Measurements from ENCODE around the gene ADGRL2. TPM values are rescaled to one million over a fixed set of nuclear protein-coding genes. Genes with fewer than 3 reads are reported as not detected.

ADGRL2 gene
- total RNA-seq (10 to 100 TPM; 53.4 to 62.7 TPM), polyA plus RNA-seq (10 to 100 TPM in 1 of 2 donors, 1 to 10 TPM in 1; 5.6 to 20.6 TPM)
- long read RNA-seq, donor 1, partial matches to known transcripts, result 8 of 20 reads
- long read RNA-seq, donor 1, other reads (novel, unspliced or antisense), result 12 of 20 reads
- long read RNA-seq, donor 2, partial matches to known transcripts, result 9 of 29 reads
- long read RNA-seq, donor 2, other reads (novel, unspliced or antisense), result 20 of 29 reads

GRCh38 chr1:81800695-81801650, at the start of gene ADGRL2:
Gene ADGRL2 (plus strand): TSS chr1:81800934. CDS start chr1:81836985, 36,051 bp downstream.
- Histone ChIP-seq H3K4me3 (ENCODE audit: low read length in 2 of 2) (peak within 1 kb of the TSS; percentile 90 to 96), H3K9me3 (ENCODE audit: control insufficient read depth, low read length) (no peaks in the 10 kb centered on the region), H3K4me1 (ENCODE audit: control insufficient read depth in 1 of 2, insufficient read depth in 2 of 2, low read length in 2 of 2) (no peaks in the 10 kb centered on the region), H3K27ac (ENCODE audit: low read depth in 1 of 2, low read length in 2 of 2) (peak within 1 kb of the TSS; percentile 91 to 97), H3K36me3 (ENCODE audit: control insufficient read depth in 1 of 2, insufficient read depth in 2 of 2, low read length in 1 of 2) (no peaks in the 10 kb centered on the region), H3K27me3 (ENCODE audit: control insufficient read depth in 1 of 2, insufficient read depth in 2 of 2, low read length in 1 of 2) (no peaks in the 10 kb centered on the region)
- ATAC-seq (ENCODE audit: low FRiP score) (peak; percentile 92), DNase-seq (peak; percentile 86 to 91)
- intact Hi-C loops (cut with DNase I), result loop anchor here (5.0 to 10.0 kb wide), 3 partner anchors 174 to 701 kb away; no protein-coding TSS in a partner anchor
- 0 to 1% methylated on average over 51 to 81 of the region's 81 CpGs for WGBS, 2 donors

GRCh38 chr1:81752840-81753239, 47.9 kb upstream of the ADGRL2 start:
- intact Hi-C loops (cut with DNase I), result loop anchor here in 1 of 2 donors (10.0 kb wide), 2 partner anchors 458 to 848 kb away; no protein-coding TSS in a partner anchor
- 87 to 89% methylated on average over 2 of the region's 2 CpGs for WGBS, 2 donors

GRCh38 chr1:81754424-81754823, 46.3 kb upstream of the ADGRL2 start:
- no peak for ATAC-seq (ENCODE audit: low FRiP score)
- H3K36me3 ChIP-seq (ENCODE audit: control insufficient read depth in 1 of 2, insufficient read depth in 2 of 2, low read length in 1 of 2), result no peaks in the 10 kb centered on the region

More at GRCh38 chr1:81752840-81753239, 47.9 kb upstream of the ADGRL2 start:
- Histone ChIP-seq H3K4me3 (ENCODE audit: low read length in 2 of 2) (no peak overlapping the region), H3K4me1 (ENCODE audit: control insufficient read depth in 1 of 2, insufficient read depth in 2 of 2, low read length in 2 of 2) (no peaks in the 10 kb centered on the region), H3K36me3 (ENCODE audit: control insufficient read depth in 1 of 2, insufficient read depth in 2 of 2, low read length in 1 of 2) (no peaks in the 10 kb centered on the region), H3K27ac (ENCODE audit: low read depth in 1 of 2, low read length in 2 of 2) (no peak overlapping the region), H3K9me3 (ENCODE audit: control insufficient read depth, low read length) (no peaks in the 10 kb centered on the region), H3K27me3 (ENCODE audit: control insufficient read depth in 1 of 2, insufficient read depth in 2 of 2, low read length in 1 of 2) (no peaks in the 10 kb centered on the region)
- ATAC-seq (ENCODE audit: low FRiP score), result no peak
- no peak for DNase-seq

GRCh38 chr1:81756872-81757271, 43.9 kb upstream of the ADGRL2 start:
- Histone ChIP-seq H3K36me3 (ENCODE audit: control insufficient read depth in 1 of 2, insufficient read depth in 2 of 2, low read length in 1 of 2) (no peaks in the 10 kb centered on the region), H3K9me3 (ENCODE audit: control insufficient read depth, low read length) (no peaks in the 10 kb centered on the region), H3K4me3 (ENCODE audit: low read length in 2 of 2) (no peak overlapping the region), H3K4me1 (ENCODE audit: control insufficient read depth in 1 of 2, insufficient read depth in 2 of 2, low read length in 2 of 2) (no peaks in the 10 kb centered on the region), H3K27ac (ENCODE audit: low read depth in 1 of 2, low read length in 2 of 2) (no peak overlapping the region), H3K27me3 (ENCODE audit: control insufficient read depth in 1 of 2, insufficient read depth in 2 of 2, low read length in 1 of 2) (no peaks in the 10 kb centered on the region)
- ATAC-seq (ENCODE audit: low FRiP score), result no peak
- no peak for DNase-seq
- WGBS, 2 donors, result 61 to 72% methylated on average over 2 of the region's 2 CpGs
- intact Hi-C loops (cut with DNase I), result loop anchor here in 1 of 2 donors (10.0 kb wide), 2 partner anchors 462 to 852 kb away; no protein-coding TSS in a partner anchor

More at GRCh38 chr1:81754424-81754823, 46.3 kb upstream of the ADGRL2 start:
- Histone ChIP-seq H3K27ac (ENCODE audit: low read depth in 1 of 2, low read length in 2 of 2) (no peak overlapping the region), H3K4me3 (ENCODE audit: low read length in 2 of 2) (no peak overlapping the region), H3K4me1 (ENCODE audit: control insufficient read depth in 1 of 2, insufficient read depth in 2 of 2, low read length in 2 of 2) (no peaks in the 10 kb centered on the region), H3K9me3 (ENCODE audit: control insufficient read depth, low read length) (no peaks in the 10 kb centered on the region), H3K27me3 (ENCODE audit: control insufficient read depth in 1 of 2, insufficient read depth in 2 of 2, low read length in 1 of 2) (no peaks in the 10 kb centered on the region)
- DNase-seq, result no peak
- intact Hi-C loops (cut with DNase I), result loop anchor here in 1 of 2 donors (10.0 kb wide), 2 partner anchors 460 to 850 kb away; no protein-coding TSS in a partner anchor

GRCh38 chr1:81757398-81758020, 43.2 kb upstream of the ADGRL2 start:
- ATAC-seq (ENCODE audit: low FRiP score) (no peak), DNase-seq (no peak)
- Histone ChIP-seq H3K27me3 (ENCODE audit: control insufficient read depth in 1 of 2, insufficient read depth in 2 of 2, low read length in 1 of 2) (no peaks in the 10 kb centered on the region), H3K4me1 (ENCODE audit: control insufficient read depth in 1 of 2, insufficient read depth in 2 of 2, low read length in 2 of 2) (no peaks in the 10 kb centered on the region), H3K36me3 (ENCODE audit: control insufficient read depth in 1 of 2, insufficient read depth in 2 of 2, low read length in 1 of 2) (no peaks in the 10 kb centered on the region), H3K9me3 (ENCODE audit: control insufficient read depth, low read length) (no peaks in the 10 kb centered on the region), H3K4me3 (ENCODE audit: low read length in 2 of 2) (no peak overlapping the region), H3K27ac (ENCODE audit: low read depth in 1 of 2, low read length in 2 of 2) (no peak overlapping the region)
- WGBS, 2 donors, result 52 to 55% methylated on average over 8 of the region's 8 CpGs
- intact Hi-C loops (cut with DNase I), result loop anchor here in 1 of 2 donors (10.0 kb wide), 2 partner anchors 463 to 853 kb away; no protein-coding TSS in a partner anchor

- no peak overlapping the region for H3K27ac ChIP-seq (ENCODE audit: low read depth in 1 of 2, low read length in 2 of 2)
- WGBS, 2 donors, result 35% methylated on average over 2 of the region's 2 CpGs
- intact Hi-C loops (cut with DNase I), result loop anchor here in 1 of 2 donors (10.0 kb wide), 2 partner anchors 463 to 853 kb away; no protein-coding TSS in a partner anchor
Measured at GRCh38 chr1:81758181-81758580, 42.6 kb upstream of the ADGRL2 start.

GRCh38 chr1:81760477-81761097, 40.1 kb upstream of the ADGRL2 start:
- no peaks in the 10 kb centered on the region for H3K9me3 ChIP-seq (ENCODE audit: control insufficient read depth, low read length)
- no peak for ATAC-seq (ENCODE audit: low FRiP score)
- no peak for DNase-seq
- WGBS, 2 donors, result 1 to 3% methylated on average over 1 of the region's 1 CpG
- H3K4me3 ChIP-seq (ENCODE audit: low read length in 2 of 2), result no peak overlapping the region
- H3K27me3 ChIP-seq (ENCODE audit: control insufficient read depth in 1 of 2, insufficient read depth in 2 of 2, low read length in 1 of 2), result no peaks in the 10 kb centered on the region
- no peaks in the 10 kb centered on the region for H3K4me1 ChIP-seq (ENCODE audit: control insufficient read depth in 1 of 2, insufficient read depth in 2 of 2, low read length in 2 of 2)
- no peak overlapping the region for H3K27ac ChIP-seq (ENCODE audit: low read depth in 1 of 2, low read length in 2 of 2)
- H3K36me3 ChIP-seq (ENCODE audit: control insufficient read depth in 1 of 2, insufficient read depth in 2 of 2, low read length in 1 of 2), result no peaks in the 10 kb centered on the region
- intact Hi-C loops (cut with DNase I), result no loop called here

More at GRCh38 chr1:81758181-81758580, 42.6 kb upstream of the ADGRL2 start:
- H3K27me3 ChIP-seq (ENCODE audit: control insufficient read depth in 1 of 2, insufficient read depth in 2 of 2, low read length in 1 of 2), result no peaks in the 10 kb centered on the region
- H3K9me3 ChIP-seq (ENCODE audit: control insufficient read depth, low read length), result no peaks in the 10 kb centered on the region
- no peak for ATAC-seq (ENCODE audit: low FRiP score)
- no peaks in the 10 kb centered on the region for H3K4me1 ChIP-seq (ENCODE audit: control insufficient read depth in 1 of 2, insufficient read depth in 2 of 2, low read length in 2 of 2)
- H3K4me3 ChIP-seq (ENCODE audit: low read length in 2 of 2), result no peak overlapping the region
- no peak for DNase-seq
- H3K36me3 ChIP-seq (ENCODE audit: control insufficient read depth in 1 of 2, insufficient read depth in 2 of 2, low read length in 1 of 2), result no peaks in the 10 kb centered on the region

GRCh38 chr1:81775510-81775909, 25.2 kb upstream of the ADGRL2 start:
- ATAC-seq (ENCODE audit: low FRiP score) (no peak), DNase-seq (no peak)
- Histone ChIP-seq H3K27ac (ENCODE audit: low read depth in 1 of 2, low read length in 2 of 2) (no peak overlapping the region), H3K4me3 (ENCODE audit: low read length in 2 of 2) (no peak overlapping the region), H3K9me3 (ENCODE audit: control insufficient read depth, low read length) (no peaks in the 10 kb centered on the region), H3K4me1 (ENCODE audit: control insufficient read depth in 1 of 2, insufficient read depth in 2 of 2, low read length in 2 of 2) (no peaks in the 10 kb centered on the region), H3K36me3 (ENCODE audit: control insufficient read depth in 1 of 2, insufficient read depth in 2 of 2, low read length in 1 of 2) (no peaks in the 10 kb centered on the region), H3K27me3 (ENCODE audit: control insufficient read depth in 1 of 2, insufficient read depth in 2 of 2, low read length in 1 of 2) (no peaks in the 10 kb centered on the region)
- intact Hi-C loops (cut with DNase I), result no loop called here
